Measurements from ENCODE around the gene OTOGL. TPM values are rescaled to one million over a fixed set of nuclear protein-coding genes. Genes with fewer than 3 reads are reported as not detected.

The OTOGL gene
- total RNA-seq, 1 donor from 2014 or later: 0.21 TPM

- Mint-ChIP-seq H3K27me3 (ENCODE audit: insufficient read depth) (peaks cover 3% of the 10 kb centered on the region), H3K36me3 (ENCODE audit: low read depth) (no peaks in the 10 kb centered on the region), H3K9me3 (no peaks in the 10 kb centered on the region), H3K4me1 (ENCODE audit: low read depth) (no peaks in the 10 kb centered on the region), H3K27ac (no peak overlapping the region), H3K4me3 (no peak overlapping the region)
- intact Hi-C loops (cut with micrococcal nuclease): no loop called here
- DNase-seq (ENCODE audit: low spot score): no peak
These were observed 301.9 kb downstream of the OTOGL start for GRCh38 chr12:80401191-80401590.

- Mint-ChIP-seq H3K4me3 (no peak overlapping the region), H3K4me1 (ENCODE audit: low read depth) (no peaks in the 10 kb centered on the region)
These were observed 305.3 kb downstream of the OTOGL start for GRCh38 chr12:80404629-80405028.

GRCh38 chr12:80406253-80406652, 306.9 kb downstream of the OTOGL start:
- DNase-seq (ENCODE audit: low spot score): no peak
- Mint-ChIP-seq H3K27me3 (ENCODE audit: insufficient read depth) (no peaks in the 10 kb centered on the region), H3K4me1 (ENCODE audit: low read depth) (no peaks in the 10 kb centered on the region), H3K36me3 (ENCODE audit: low read depth) (no peaks in the 10 kb centered on the region), H3K4me3 (no peak overlapping the region), H3K9me3 (no peaks in the 10 kb centered on the region), H3K27ac (no peak overlapping the region)
- intact Hi-C loops (cut with micrococcal nuclease): no loop called here

More at GRCh38 chr12:80404629-80405028, 305.3 kb downstream of the OTOGL start:
- Mint-ChIP-seq H3K9me3 (no peaks in the 10 kb centered on the region), H3K27ac (no peak overlapping the region), H3K36me3 (ENCODE audit: low read depth) (no peaks in the 10 kb centered on the region), H3K27me3 (ENCODE audit: insufficient read depth) (peaks cover 3% of the 10 kb centered on the region)
- intact Hi-C loops (cut with micrococcal nuclease): no loop called here
- no peak for DNase-seq (ENCODE audit: low spot score)

DNA sequence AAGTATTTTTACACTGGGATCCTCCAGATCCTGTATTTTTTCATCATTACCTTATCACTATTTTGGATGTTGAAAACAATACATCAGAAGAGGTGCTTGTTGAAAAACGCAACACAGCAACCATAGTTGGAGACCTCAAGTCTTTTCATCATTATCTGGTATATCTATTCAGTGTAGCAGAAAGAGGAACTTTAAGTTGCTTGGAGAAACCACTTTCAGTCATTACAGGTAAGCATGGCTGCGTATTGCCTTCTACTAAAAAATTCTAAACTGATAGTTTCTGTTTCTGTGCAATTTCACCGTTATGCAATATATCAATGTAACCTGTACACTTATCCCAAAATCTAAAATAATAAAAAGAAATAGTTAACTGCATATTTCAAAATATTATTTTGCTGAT, 312.4 kb downstream of the OTOGL start:
- intact Hi-C loops (cut with micrococcal nuclease): loop anchor here (1.0 to 5.0 kb wide), 2 partner anchors 353 to 716 kb away; no protein-coding TSS in a partner anchor
- H3K4me1 Mint-ChIP-seq (ENCODE audit: low read depth): no peaks in the 10 kb centered on the region
- no peak overlapping the region for H3K27ac Mint-ChIP-seq
- H3K4me3 Mint-ChIP-seq: no peak overlapping the region
- no peak for DNase-seq (ENCODE audit: low spot score)
- H3K36me3 Mint-ChIP-seq (ENCODE audit: low read depth): no peaks in the 10 kb centered on the region
- no peaks in the 10 kb centered on the region for H3K27me3 Mint-ChIP-seq (ENCODE audit: insufficient read depth)
- no peaks in the 10 kb centered on the region for H3K9me3 Mint-ChIP-seq

DNA sequence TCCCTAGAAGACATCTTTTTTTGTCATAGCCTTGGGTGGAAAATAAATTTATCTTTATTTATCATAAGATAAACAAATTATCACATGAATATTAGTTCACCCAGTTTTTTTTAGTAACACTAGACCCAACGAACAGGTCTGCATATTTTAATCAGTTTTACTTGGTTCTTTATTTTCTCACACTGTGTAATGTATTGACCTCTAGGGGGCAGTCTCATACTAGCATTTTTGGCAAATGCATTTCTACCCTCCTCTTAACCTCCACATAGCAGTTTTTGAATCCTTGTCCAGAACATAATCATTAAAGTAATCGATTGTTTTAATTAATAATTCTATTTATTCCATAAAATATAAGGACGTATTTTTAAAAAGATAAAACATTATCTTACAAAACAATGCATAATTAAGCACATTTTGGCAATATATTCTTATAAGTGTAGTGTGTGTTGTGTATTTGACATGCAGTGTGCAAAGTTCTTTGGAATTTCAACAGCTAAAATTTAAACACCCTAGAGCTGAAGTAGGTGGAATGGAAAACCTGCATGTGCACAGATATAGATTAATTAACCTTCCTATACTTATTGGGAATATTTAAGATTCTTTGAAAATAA, 313.1 kb downstream of the OTOGL start:
- no peaks in the 10 kb centered on the region for H3K4me1 Mint-ChIP-seq (ENCODE audit: low read depth)
- no peak overlapping the region for H3K27ac Mint-ChIP-seq
- no peaks in the 10 kb centered on the region for H3K36me3 Mint-ChIP-seq (ENCODE audit: low read depth)
- H3K4me3 Mint-ChIP-seq: no peak overlapping the region
- DNase-seq (ENCODE audit: low spot score): no peak
- H3K9me3 Mint-ChIP-seq: no peaks in the 10 kb centered on the region
- no peaks in the 10 kb centered on the region for H3K27me3 Mint-ChIP-seq (ENCODE audit: insufficient read depth)
- intact Hi-C loops (cut with micrococcal nuclease): loop anchor here (1.0 to 5.0 kb wide), 2 partner anchors 352 to 715 kb away; no protein-coding TSS in a partner anchor

DNA sequence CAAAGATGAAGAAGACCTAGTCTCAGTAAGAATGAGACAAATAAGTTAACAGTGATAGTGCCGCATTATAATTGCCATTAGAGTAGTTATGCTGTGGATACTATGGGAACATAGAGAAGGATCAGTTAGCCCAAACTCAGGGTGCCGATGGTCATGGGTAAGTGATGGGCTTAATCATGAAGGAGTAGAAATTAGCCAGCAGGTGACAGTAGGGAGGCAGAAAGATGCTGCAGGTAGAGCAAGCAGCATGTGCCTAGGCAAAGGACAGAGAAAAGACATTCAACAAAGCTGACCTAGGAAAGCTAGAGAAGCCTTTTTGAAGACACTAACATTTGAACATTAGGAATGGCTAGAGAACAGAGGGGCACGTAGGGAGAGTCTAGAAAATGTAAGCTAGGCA, 314.1 kb downstream of the OTOGL start:
- no peaks in the 10 kb centered on the region for H3K4me1 Mint-ChIP-seq (ENCODE audit: low read depth)
- DNase-seq (ENCODE audit: low spot score): no peak

DNA sequence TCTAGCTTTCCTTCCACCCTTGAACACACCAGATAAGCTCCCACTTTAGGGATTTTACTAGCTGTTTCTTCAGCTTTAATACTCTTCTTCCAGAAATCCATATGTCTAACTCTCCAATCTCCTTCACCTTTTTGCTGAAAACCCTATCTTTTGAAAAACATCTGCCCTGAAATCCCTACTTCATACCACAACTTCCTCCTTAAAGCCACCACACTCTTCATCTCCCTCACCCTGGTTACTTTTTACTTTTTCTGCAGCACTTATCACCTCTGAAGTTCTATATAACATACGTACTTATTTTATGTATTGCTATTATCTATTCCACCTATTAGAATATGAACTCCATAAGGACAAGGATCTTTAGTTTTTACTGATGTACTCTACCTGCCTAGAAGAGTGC, 316.1 kb downstream of the OTOGL start:
- H3K27me3 Mint-ChIP-seq (ENCODE audit: insufficient read depth): no peaks in the 10 kb centered on the region
- no peak for DNase-seq (ENCODE audit: low spot score)
- H3K36me3 Mint-ChIP-seq (ENCODE audit: low read depth): no peaks in the 10 kb centered on the region
- H3K9me3 Mint-ChIP-seq: no peaks in the 10 kb centered on the region
- no peak overlapping the region for H3K4me3 Mint-ChIP-seq
- no peak overlapping the region for H3K27ac Mint-ChIP-seq
- intact Hi-C loops (cut with micrococcal nuclease): no loop called here
- H3K4me1 Mint-ChIP-seq (ENCODE audit: low read depth): no peaks in the 10 kb centered on the region

More for the DNA sequence above, 314.1 kb downstream of the OTOGL start:
- no peaks in the 10 kb centered on the region for H3K36me3 Mint-ChIP-seq (ENCODE audit: low read depth)
- no peak overlapping the region for H3K27ac Mint-ChIP-seq
- intact Hi-C loops (cut with micrococcal nuclease): loop anchor here (5.0 kb wide), 1 partner anchor 714 kb away; no protein-coding TSS in a partner anchor
- H3K4me3 Mint-ChIP-seq: no peak overlapping the region
- H3K27me3 Mint-ChIP-seq (ENCODE audit: insufficient read depth): no peaks in the 10 kb centered on the region
- H3K9me3 Mint-ChIP-seq: no peaks in the 10 kb centered on the region

- H3K9me3 Mint-ChIP-seq: no peaks in the 10 kb centered on the region
- H3K27me3 Mint-ChIP-seq (ENCODE audit: insufficient read depth): no peaks in the 10 kb centered on the region
- DNase-seq (ENCODE audit: low spot score): no peak
- no peak overlapping the region for H3K27ac Mint-ChIP-seq
- no peaks in the 10 kb centered on the region for H3K4me1 Mint-ChIP-seq (ENCODE audit: low read depth)
- intact Hi-C loops (cut with micrococcal nuclease): no loop called here
- no peaks in the 10 kb centered on the region for H3K36me3 Mint-ChIP-seq (ENCODE audit: low read depth)
- H3K4me3 Mint-ChIP-seq: no peak overlapping the region
These were observed 320.3 kb downstream of the OTOGL start for GRCh38 chr12:80419644-80420043.

- no peak overlapping the region for H3K27ac Mint-ChIP-seq
- no peaks in the 10 kb centered on the region for H3K36me3 Mint-ChIP-seq (ENCODE audit: low read depth)
- no peak overlapping the region for H3K4me3 Mint-ChIP-seq
- intact Hi-C loops (cut with micrococcal nuclease): no loop called here
- H3K27me3 Mint-ChIP-seq (ENCODE audit: insufficient read depth): no peaks in the 10 kb centered on the region
- DNase-seq (ENCODE audit: low spot score): no peak
- no peaks in the 10 kb centered on the region for H3K9me3 Mint-ChIP-seq
- H3K4me1 Mint-ChIP-seq (ENCODE audit: low read depth): no peaks in the 10 kb centered on the region
These were observed 320.7 kb downstream of the OTOGL start for GRCh38 chr12:80420075-80420474.

- no peaks in the 10 kb centered on the region for H3K36me3 Mint-ChIP-seq (ENCODE audit: low read depth)
- no peaks in the 10 kb centered on the region for H3K27me3 Mint-ChIP-seq (ENCODE audit: insufficient read depth)
- H3K9me3 Mint-ChIP-seq: no peaks in the 10 kb centered on the region
- DNase-seq (ENCODE audit: low spot score): no peak
- no peak overlapping the region for H3K4me3 Mint-ChIP-seq
- intact Hi-C loops (cut with micrococcal nuclease): no loop called here
- no peak overlapping the region for H3K27ac Mint-ChIP-seq
- no peaks in the 10 kb centered on the region for H3K4me1 Mint-ChIP-seq (ENCODE audit: low read depth)
These were observed 323.2 kb downstream of the OTOGL start for GRCh38 chr12:80422550-80422949.

Other genes starting within 250 kb of the OTOGL start
- 85.0 and 87.1 TPM in 2 replicates for gene PPP1R12A, start 164.4 kb upstream of the OTOGL start, total RNA-seq